ENCODE results near the gene BCL10.

Gene BCL10

DNA sequence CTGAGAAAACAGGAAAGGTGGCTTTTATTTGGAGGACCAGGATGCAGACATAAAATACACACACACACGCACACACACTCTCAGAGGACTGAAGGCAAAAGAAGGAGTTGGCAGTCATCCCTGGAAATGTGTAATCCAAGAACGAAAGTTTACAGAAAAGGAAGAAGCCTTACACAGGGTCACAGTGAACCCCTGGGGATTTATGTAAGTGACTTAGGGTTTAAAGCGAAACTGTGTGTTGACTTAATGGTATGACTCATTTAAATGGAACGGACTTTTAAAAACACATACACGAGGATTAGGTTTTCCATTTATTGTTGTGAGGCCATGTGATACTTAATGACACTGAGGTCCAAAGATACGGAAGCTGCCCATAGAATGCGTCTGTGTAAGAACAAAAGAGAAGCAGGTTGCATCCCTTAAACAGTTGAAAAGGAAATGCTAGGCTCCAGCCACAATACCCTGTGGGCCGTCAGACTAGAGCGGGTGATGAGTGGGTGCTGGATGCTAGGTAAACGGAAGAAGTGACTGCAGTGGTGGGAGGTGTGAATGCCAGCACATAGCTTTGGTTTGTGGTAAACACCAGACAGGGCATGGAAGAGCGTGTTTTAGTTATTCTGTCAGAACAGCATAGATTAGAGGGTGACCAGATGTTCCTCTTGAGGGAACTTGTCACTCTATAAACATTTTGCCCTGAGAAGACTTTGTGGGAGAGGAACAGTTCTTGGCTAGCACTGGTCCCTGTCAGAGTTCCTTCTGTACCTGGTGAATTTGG is 21.6 kb upstream of the BCL10 start:
- DNase-seq (ENCODE audit: low spot score), result peak; percentile 95

DNA sequence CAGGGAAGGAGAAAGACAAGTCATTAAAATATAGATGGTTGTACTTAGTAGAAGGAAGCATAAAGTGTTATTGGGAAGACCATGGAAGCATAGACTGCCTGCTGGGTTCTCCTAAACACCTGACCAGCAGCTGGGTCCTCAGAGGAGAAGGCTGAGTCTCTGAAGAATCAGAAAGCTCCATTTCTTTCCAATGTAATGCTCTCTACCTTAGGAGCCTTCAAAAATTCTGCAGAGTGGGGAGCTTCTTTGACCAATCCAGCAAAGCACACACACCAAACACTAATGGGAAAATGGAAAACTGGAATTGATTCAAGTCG is 21.1 kb upstream of the BCL10 start:
- DNase-seq (ENCODE audit: low spot score), result no peak

- DNase-seq (ENCODE audit: low spot score), result no peak
Measured at GRCh38 chr1:85296980-85297379, 20.5 kb upstream of the BCL10 start.

GRCh38 chr1:85295654-85296053 is 19.2 kb upstream of the BCL10 start:
- no peak for DNase-seq (ENCODE audit: low spot score)

DNA sequence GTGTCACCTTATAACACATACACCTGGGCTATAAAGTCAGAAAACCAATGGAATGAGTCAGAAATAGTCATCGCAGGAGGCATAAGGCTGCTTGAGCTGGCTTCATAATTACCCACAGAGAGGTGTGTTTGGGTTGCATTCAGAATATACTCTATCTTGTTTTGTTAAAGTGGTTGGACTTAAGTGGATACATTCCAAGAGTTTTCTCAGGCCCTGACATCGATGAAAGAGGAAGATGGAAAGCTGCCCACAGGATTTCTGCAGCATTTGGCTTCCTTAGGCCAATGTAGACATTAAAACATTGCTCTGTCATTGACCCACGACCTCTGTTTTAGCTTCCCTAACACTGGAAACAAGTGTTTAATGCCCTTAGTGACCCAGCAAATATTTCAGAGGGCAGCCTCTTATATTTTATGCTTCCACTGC is 18.6 kb upstream of the BCL10 start:
- peak; percentile 77 for DNase-seq (ENCODE audit: low spot score)

DNA sequence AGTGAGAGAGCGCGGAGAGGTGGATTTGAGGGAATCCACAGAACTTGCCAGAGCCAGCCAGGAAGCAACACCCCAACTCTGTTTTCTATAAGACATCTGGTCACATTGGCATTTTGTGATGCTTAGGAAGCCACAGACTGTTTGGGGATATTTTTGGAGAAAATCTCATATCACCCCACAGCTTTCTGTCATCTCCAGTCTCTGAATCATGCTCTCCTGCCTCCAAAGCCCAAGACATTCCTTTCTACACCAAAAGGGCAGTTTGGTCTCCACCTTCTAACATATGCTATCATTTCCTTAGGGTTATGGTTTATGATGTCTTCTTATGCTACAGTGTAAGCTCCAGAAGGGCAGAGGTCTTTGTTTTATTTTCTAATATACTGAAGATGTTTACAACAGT is 14.4 kb upstream of the BCL10 start:
- DNase-seq (ENCODE audit: low spot score), result no peak

DNA sequence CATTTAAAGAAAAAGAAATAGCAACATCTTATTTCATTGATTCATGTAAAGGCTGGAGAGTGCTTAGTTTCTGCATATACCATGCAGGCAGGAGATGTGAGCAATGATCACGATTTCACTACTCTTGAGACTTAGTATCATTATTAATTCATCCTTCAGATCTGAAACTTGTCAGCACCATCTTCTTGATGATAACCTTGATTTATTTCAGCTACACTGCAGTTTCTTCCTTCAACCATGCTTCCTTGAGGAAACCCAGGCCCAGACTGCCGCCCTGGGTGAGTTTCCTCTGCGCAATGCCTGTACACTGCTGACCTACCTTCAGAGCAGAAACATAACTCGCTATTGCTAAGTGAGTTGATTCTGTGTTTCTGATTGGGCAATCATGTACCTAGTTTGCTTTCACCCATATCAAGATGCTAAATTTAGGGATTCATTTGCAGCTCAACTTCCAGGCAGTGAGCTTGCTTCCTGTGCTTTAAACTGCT is 13.5 kb upstream of the BCL10 start:
- DNase-seq (ENCODE audit: low spot score), result no peak

- DNase-seq (ENCODE audit: low spot score), result peak; percentile 89
Measured at GRCh38 chr1:85289207-85289847, 12.9 kb upstream of the BCL10 start.

DNA sequence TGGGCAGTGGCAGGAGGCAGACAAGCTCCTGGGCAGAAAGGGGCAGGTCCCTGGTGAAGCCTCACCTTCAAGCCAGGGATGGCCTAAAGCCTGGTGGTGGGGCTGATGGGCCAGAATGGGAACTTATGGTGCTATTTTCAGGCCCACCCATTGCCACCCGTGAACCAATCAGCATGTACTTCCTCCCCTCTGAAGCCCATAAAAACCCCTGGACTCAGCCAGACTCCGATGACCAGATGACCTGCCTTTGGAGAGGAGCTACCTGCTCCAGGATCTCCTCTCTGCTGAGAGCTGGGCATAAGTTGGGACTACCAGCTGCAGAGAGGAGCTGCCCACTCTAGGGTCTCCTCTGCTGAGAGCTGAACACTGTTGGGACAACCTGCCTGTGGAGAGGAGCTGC is 7.8 kb upstream of the BCL10 start:
- no peak for DNase-seq (ENCODE audit: low spot score)

DNA sequence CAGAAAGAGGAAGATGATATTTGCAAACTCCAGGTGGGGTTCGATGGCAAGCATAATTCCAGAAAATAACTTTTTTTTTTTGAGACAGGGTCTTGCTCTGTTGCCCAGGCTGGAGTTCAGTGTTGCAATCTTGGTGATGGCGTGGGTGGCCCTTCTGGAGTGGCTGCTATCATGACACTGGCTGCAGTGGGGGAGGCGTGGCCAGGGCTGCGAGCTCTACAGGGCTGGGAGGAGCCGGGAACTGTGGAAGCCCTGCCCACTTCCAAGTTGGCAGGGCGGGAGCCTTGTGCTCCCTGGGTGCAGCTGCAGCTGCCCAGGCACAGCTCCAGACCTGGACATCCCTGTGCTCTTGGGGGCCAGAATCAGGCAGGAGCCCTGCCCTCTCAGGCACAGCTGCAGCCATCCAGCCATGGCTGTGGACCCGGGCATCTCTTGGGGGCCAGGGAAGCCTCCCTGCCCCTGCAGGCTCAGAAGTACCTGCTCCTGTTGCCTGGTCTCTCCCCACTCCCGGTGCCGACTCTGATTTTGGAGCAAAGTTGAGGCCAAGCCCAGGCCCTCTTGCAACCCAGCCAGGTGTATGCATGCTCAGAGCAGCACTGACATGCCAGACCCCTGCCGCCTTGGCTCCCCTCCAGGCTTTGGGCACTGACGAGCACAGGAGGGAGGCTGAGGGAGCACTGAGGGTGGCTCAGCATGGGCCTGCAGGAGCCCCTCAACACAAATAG is 7.2 kb upstream of the BCL10 start:
- DNase-seq (ENCODE audit: low spot score), result peak; percentile 39

DNA sequence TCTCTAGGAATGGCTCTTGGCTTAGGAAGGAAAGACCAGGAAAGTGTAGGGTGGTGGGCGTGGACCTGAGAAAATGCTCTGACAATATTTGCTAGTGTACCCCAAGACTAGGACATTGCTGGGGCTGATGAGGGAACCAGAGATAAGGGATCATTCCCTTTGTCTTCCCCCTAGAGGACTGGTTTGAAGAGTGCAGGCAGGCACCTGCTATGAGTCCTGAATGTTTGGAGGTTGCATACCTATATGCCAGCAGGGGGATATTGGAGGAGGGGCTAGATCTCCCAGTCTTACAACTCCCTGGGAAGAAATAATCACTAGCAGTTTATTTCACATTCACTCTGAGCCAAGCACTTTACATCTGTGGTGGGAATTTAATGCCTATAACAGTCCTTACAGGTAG is 6.0 kb upstream of the BCL10 start:
- DNase-seq (ENCODE audit: low spot score), result no peak

DNA sequence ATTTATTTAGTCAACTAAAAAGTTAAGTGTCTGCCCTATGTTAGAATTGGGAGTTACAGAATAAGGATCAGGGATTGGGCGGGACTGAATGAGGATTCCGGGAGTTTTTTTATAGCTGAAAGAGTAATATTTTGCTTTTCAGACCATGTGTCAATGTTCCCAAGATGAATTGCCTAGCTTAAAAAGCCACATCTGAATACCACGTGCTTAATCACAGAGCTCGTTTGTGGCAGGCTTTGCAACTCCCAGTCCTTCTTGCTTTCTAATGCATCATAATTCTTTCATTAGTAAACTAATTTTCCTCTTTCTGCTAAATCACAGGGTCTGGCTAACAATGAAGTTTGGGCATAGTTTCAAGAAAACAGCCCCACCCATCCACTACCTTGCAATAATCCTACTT is 4.2 kb upstream of the BCL10 start:
- DNase-seq (ENCODE audit: low spot score), result no peak

- no peak for DNase-seq (ENCODE audit: low spot score)
Measured at GRCh38 chr1:85279458-85280080, 3.1 kb upstream of the BCL10 start.

GRCh38 chr1:85278853-85279314 is 2.5 kb upstream of the BCL10 start:
- DNase-seq (ENCODE audit: low spot score), result peak; percentile 87

DNA sequence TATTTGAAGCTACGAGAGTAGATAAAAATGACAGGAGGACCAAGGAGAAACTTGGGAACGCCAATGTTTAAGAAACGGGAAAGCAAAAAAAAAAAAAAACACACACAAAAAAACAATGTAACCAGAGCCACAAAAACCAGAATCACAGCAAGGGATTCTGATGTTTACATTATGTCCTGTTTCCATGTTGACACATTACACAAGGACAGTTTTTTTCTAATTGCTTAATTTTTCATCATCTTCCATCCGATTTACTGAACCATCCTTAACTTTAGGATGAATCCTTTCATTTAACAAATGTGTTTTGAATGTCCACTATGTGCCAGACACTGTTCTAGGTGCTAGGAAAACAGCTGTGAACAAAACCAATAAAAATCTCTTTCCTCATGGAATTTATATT is 1.4 kb upstream of the BCL10 start:
- DNase-seq (ENCODE audit: low spot score), result no peak

- DNase-seq (ENCODE audit: low spot score), result no peak
Measured at GRCh38 chr1:85276978-85277639, 677 bp upstream of the BCL10 start.

- DNase-seq (ENCODE audit: low spot score), result no peak
Measured at GRCh38 chr1:85275701-85276214, 674 bp downstream of the BCL10 start.

- peak; percentile 81 for DNase-seq (ENCODE audit: low spot score)
Measured at GRCh38 chr1:85274969-85275453, 1.4 kb downstream of the BCL10 start.

GRCh38 chr1:85273397-85273796 is 3.0 kb downstream of the BCL10 start:
- no peak for DNase-seq (ENCODE audit: low spot score)

DNA sequence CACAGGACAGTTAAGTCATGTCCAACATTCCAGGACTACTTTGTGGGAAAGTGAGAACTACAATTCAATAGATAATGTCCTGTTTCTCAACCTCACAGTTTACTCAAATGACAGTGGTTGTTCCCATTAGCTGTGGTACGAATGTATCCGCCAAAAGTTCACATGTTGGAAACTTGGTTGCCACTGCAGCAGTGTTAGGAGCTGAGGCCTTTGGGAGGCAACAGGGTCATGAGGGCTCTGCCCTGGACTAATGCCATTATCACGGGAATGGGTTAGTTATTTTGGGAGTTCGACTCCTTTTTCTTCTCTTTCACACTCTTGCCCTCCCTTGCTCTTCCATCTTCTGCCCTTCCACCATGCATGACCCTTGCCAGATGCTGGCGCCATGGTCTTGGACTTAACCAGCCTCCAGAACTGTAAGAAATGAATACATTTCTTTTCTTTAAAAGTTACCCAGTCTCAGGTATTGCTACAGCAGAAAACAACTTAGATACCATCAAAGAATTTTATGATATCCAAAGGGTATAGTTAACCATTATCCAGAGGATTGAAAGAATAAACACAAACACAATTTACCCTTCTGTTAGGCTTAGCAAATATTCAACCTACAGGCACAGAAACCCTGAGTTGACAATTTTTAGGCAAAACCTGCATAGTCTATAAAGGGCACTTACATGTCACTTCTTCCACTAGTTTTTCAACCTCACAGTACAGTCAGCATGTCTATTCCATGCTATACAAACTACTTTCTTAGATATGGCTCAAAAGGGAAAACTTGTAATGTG is 7.4 kb downstream of the BCL10 start:
- DNase-seq (ENCODE audit: low spot score), result no peak

DNA sequence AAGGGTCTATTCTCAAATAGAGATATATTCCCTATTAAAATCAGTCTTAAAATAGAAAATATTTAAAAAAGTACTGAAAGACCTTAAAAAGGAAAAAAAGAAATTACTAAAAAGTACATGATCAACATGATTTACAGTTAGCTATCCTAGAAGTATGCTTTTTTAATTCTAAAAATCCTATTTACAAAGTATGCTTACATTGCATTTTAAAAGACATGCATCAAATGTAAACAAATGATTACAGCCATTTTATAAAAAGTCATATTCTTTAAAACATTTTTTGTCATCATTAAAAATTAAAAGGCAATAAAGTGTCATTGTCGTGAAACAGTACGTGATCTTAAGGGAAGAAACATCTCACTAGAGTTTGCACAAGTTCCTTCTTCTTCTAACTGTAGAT is 9.1 kb downstream of the BCL10 start:
- DNase-seq (ENCODE audit: low spot score), result no peak

Data from LoVo (cell line).